ENCODE results near the gene RAB8A. TPM values are rescaled to one million over a fixed set of nuclear protein-coding genes. Genes with fewer than 3 reads are reported as not detected.

The RAB8A gene
- total and polyA plus RNA-seq, 2 experiments from 2014 or later, result 53.1 to 59.5 TPM

DNA sequence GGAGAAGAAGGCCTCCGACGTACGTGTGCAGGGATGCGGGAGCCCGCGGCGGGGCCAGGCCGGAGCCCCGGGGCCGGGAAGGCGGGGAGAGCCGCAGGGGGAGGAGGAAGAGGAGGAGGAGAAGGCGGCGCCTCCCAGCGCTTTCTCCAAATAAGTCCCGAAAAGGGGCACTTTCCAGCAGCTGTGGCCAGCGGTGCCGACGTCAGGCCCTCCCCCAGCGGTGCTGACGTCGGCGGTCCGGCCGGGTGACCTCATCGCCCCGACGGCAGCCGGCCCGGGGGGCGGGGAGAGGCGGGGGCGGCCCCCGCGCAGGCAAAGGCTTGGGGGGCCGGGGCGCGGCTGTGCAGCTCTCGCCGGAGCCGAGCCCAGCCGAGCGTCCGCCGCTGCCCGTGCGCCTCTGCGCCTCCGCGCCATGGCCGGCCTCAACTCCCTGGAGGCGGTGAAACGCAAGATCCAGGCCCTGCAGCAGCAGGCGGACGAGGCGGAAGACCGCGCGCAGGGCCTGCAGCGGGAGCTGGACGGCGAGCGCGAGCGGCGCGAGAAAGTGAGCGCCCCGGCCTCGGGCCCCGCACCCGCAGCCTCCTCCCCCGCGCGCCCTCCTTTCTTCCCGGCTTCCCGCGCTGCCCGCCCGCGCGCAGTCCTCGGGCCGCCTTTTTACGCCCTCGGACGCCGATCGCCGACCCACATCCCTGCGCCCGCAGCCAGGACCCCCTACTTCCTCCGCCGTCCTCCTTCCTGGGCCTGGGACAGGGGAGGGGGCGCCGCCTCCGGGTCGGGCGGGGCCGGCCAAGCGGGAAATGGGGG is 35.3 kb upstream of the RAB8A start, which contains the start of gene TPM4:
TSS of gene TPM4 (plus strand) at position 342 of the 804 bp plus-strand sequence. CDS start at position 413, 71 bp downstream.
- H3K9me2 ChIP-seq (ENCODE audit: insufficient read depth), result no peaks in the 10 kb centered on the region
- Mint-ChIP-seq H3K27ac (peak within 1 kb of the TSS; percentile 98), H3K27me3 (ENCODE audit: insufficient read depth, low read depth, poor library complexity) (peaks cover 46% of the 10 kb centered on the region), H3K36me3 (ENCODE audit: low read depth) (peaks cover 44% of the 10 kb centered on the region), H3K4me3 (peak within 1 kb of the TSS; percentile 87), H3K4me1 (peaks cover 33% of the 10 kb centered on the region), H3K9me3 (peaks cover 9% of the 10 kb centered on the region)
- peaks cover 43% of the 10 kb centered on the region for H3K79me2 ChIP-seq (replicated peaks; ENCODE audit: insufficient read depth)
- H3K4me1 ChIP-seq (ENCODE audit: insufficient read depth), result peaks cover 29% of the 10 kb centered on the region
- H3K36me3 ChIP-seq (ENCODE audit: insufficient read depth), result peaks cover 6% of the 10 kb centered on the region; the same call in 1 of the 2 replicates
- H3K27me3 ChIP-seq (ENCODE audit: insufficient read depth), result no peaks in the 10 kb centered on the region
- peak; percentile 68 for ATAC-seq
- peaks cover 15% of the 10 kb centered on the region; the same call in 1 of the 2 replicates for H3F3A ChIP-seq (replicated peaks; ENCODE audit: low read depth)
- H2AFZ ChIP-seq, result no peak within 1 kb of the TSS
- TF ChIP-seq, protein P1, sequence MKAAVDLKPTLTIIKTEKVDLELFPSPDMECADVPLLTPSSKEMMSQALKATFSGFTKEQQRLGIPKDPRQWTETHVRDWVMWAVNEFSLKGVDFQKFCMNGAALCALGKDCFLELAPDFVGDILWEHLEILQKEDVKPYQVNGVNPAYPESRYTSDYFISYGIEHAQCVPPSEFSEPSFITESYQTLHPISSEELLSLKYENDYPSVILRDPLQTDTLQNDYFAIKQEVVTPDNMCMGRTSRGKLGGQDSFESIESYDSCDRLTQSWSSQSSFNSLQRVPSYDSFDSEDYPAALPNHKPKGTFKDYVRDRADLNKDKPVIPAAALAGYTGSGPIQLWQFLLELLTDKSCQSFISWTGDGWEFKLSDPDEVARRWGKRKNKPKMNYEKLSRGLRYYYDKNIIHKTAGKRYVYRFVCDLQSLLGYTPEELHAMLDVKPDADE (IDR thresholded peaks at IDR 0.05), result peak; percentile 17; the same call in 1 of the 2 replicates
- TF ChIP-seq CREB1 (CRISPR knock-in tag; IDR thresholded peaks at IDR 0.05; ENCODE audit: low read depth) (peak; percentile 97), JUNB (IDR thresholded peaks at IDR 0.05; ENCODE audit: unreplicated experiment) (no peak), NANOG (IDR thresholded peaks at IDR 0.05; ENCODE audit: borderline replicate concordance) (no peak), POLR2AphosphoS5 (IDR thresholded peaks at IDR 0.05; ENCODE audit: low read depth) (peak; percentile 69)
- peak within 1 kb of the TSS; percentile 99 for H3K4me2 ChIP-seq
- H3K4me3 ChIP-seq, result peak within 1 kb of the TSS; percentile 90
- H4K20me1 ChIP-seq (replicated peaks; ENCODE audit: insufficient read depth), result no peaks in the 10 kb centered on the region; the same call in 1 of the 2 replicates
- peak; percentile 95 for DNase-seq (ENCODE audit: low spot score)
- H3K27ac ChIP-seq (ENCODE audit: low read depth), result peak within 1 kb of the TSS; percentile 99

DNA sequence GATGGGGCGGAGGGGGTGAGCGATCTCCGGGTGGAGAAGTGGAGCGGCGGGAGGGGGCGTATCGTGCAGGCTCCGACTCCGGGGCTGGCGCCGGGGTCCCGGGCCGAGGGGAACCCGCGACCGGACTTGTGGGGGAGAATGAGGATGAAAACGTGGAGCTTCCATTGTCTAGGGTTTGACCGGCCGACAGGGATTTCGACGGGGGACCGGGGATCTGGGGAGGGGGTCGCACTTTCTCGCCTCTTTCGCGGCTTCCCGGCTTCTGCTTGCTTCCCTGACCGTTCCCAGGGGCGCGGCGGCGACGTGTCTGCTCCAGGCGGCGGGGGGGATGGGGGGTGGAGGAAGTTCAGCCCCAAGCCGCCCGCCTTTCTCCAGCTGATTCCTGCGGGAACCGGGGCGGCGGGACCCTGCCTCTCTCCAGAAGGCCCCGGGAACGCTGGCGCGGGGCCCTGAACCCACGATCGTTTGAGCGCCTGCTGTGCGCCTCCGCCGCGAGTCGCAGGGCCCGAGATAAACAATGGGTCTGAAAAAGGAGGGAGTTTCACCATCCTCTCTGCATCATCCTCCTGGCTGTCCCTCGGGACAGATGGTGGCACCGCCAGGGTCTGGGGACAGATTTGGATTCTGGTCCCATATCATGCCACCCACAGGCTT is 34.6 kb upstream of the RAB8A start:
- Mint-ChIP-seq H3K9me3 (peaks cover 9% of the 10 kb centered on the region), H3K4me1 (peaks cover 33% of the 10 kb centered on the region), H3K4me3 (peak overlapping the region; percentile 87), H3K27ac (peak overlapping the region; percentile 98), H3K36me3 (ENCODE audit: low read depth) (peaks cover 51% of the 10 kb centered on the region), H3K27me3 (ENCODE audit: insufficient read depth, low read depth, poor library complexity) (peaks cover 50% of the 10 kb centered on the region)
- Histone ChIP-seq H3K36me3 (ENCODE audit: insufficient read depth) (peaks cover 12% of the 10 kb centered on the region), H3K4me2 (peak overlapping the region; percentile 99), H4K20me1 (replicated peaks; ENCODE audit: insufficient read depth) (no peaks in the 10 kb centered on the region; the same call in 1 of the 2 replicates), H3K27ac (ENCODE audit: low read depth) (peak overlapping the region; percentile 95), H3K27me3 (ENCODE audit: insufficient read depth) (no peaks in the 10 kb centered on the region), H3F3A (replicated peaks; ENCODE audit: low read depth) (peaks cover 15% of the 10 kb centered on the region; the same call in 1 of the 2 replicates), H3K4me1 (ENCODE audit: insufficient read depth) (peaks cover 29% of the 10 kb centered on the region), H3K9me2 (ENCODE audit: insufficient read depth) (no peaks in the 10 kb centered on the region), H3K4me3 (peak overlapping the region; percentile 90), H3K79me2 (replicated peaks; ENCODE audit: insufficient read depth) (peaks cover 49% of the 10 kb centered on the region), H2AFZ (no peak overlapping the region)
- ATAC-seq (peak; percentile 4), DNase-seq (ENCODE audit: low spot score) (peak; percentile 68)
- TF ChIP-seq, protein P1 (IDR thresholded peaks at IDR 0.05), result no peak
- TF ChIP-seq EZH2 (IDR thresholded peaks at IDR 0.05; ENCODE audit: low read depth, unreplicated experiment) (no peak), EZH2phosphoT487 (IDR thresholded peaks at IDR 0.05; ENCODE audit: unreplicated experiment) (no peak), ZNF331 (CRISPR knock-in tag; IDR thresholded peaks at IDR 0.05; ENCODE audit: low read depth) (no peak), CREB1 (CRISPR knock-in tag; IDR thresholded peaks at IDR 0.05; ENCODE audit: low read depth) (no peak), JUNB (IDR thresholded peaks at IDR 0.05; ENCODE audit: unreplicated experiment) (no peak), NANOG (IDR thresholded peaks at IDR 0.05; ENCODE audit: borderline replicate concordance) (no peak), ZNF114 (CRISPR knock-in tag; IDR thresholded peaks at IDR 0.05) (no peak), STAT1 (IDR thresholded peaks at IDR 0.05; ENCODE audit: unreplicated experiment) (no peak)

Data from GM23338 (cell line).